Loucy (cell line): ENCODE data around the gene RSAD2.

Experiments used
- H2AFZ ChIP-seq: fragments of 200-600 bp; sonication (generic); 2 replicates; pipeline ENCODE4 v1.6.0; 2016; ENCODE audit warnings: antibody characterized with exemption, mild to moderate bottlenecking, low read length, moderate library complexity
- H3F3A ChIP-seq: fragments of 200-600 bp; 2 replicates; pipeline ENCODE4 v1.6.0; 2016; ENCODE audit warnings: antibody characterized with exemption, low read depth, mild to moderate bottlenecking
- H3K27me3 ChIP-seq: fragments of 200-600 bp; sonication (generic); 2 replicates; pipeline ENCODE4 v1.6.1; 2014; ENCODE audit warnings: low read length, mild to moderate bottlenecking; ENCODE audit not compliant: insufficient read depth, poor library complexity, severe bottlenecking
- H3K36me3 ChIP-seq: fragments of 200-600 bp; sonication (generic); 2 replicates; pipeline ENCODE4 v1.6.1; 2016; ENCODE audit warnings: low read length; ENCODE audit not compliant: insufficient read depth
- H3K4me1 ChIP-seq: fragments of 200-600 bp; sonication (generic); 2 replicates; pipeline ENCODE4 v1.5.1; 2014; ENCODE audit warnings: low read length, mild to moderate bottlenecking; ENCODE audit not compliant: insufficient read depth, poor library complexity, severe bottlenecking
- H3K4me2 ChIP-seq: fragments of 200-600 bp; sonication (generic); 2 replicates; pipeline ENCODE4 v1.6.0; 2014; ENCODE audit warnings: antibody characterized with exemption, low read length, low read depth, mild to moderate bottlenecking; ENCODE audit not compliant: poor library complexity, severe bottlenecking
- H3K4me3 ChIP-seq: fragments of 200-600 bp; sonication (generic); 2 replicates; pipeline ENCODE4 v1.5.1; 2014; ENCODE audit warnings: low read length, mild to moderate bottlenecking, mixed read lengths; ENCODE audit not compliant: poor library complexity, severe bottlenecking
- H3K79me2 ChIP-seq: fragments of 200-600 bp; sonication (generic); 2 replicates; pipeline ENCODE4 v1.6.1; 2014; ENCODE audit warnings: low read length; ENCODE audit not compliant: insufficient read depth
- H3K9ac ChIP-seq: fragments of 200-600 bp; sonication (generic); 2 replicates; pipeline ENCODE4 v1.6.0; 2014; ENCODE audit warnings: mild to moderate bottlenecking, low read depth, low read length, moderate library complexity; ENCODE audit not compliant: poor library complexity, severe bottlenecking
- H3K9me2 ChIP-seq: fragments of 200-600 bp; sonication (generic); replicated peaks from 2 replicates; pipeline ENCODE4 v1.6.1; 2016; ENCODE audit warnings: low read depth, low read length, mixed read lengths
- H3K9me3 ChIP-seq: fragments of 200-600 bp; sonication (generic); 2 replicates; pipeline ENCODE4 v1.6.1; 2014; ENCODE audit warnings: mild to moderate bottlenecking, antibody characterized with exemption, low read length, low read depth; ENCODE audit not compliant: insufficient read depth
- H4K20me1 ChIP-seq: fragments of 200-600 bp; sonication (generic); 2 replicates; pipeline ENCODE4 v1.6.0; 2014; ENCODE audit warnings: antibody characterized with exemption, low read length, mild to moderate bottlenecking; ENCODE audit not compliant: insufficient read depth, poor library complexity, severe bottlenecking
- CTCF ChIP-seq: fragments of 200-600 bp; sonication (generic); conservative IDR thresholded peaks from 2 replicates; pipeline ENCODE4 v1.5.1; 2014; ENCODE audit warnings: mild to moderate bottlenecking, antibody characterized with exemption, low read length
- EZH2phosphoT487 ChIP-seq: fragments of 200-600 bp; IDR thresholded peaks from 2 replicates; pipeline ENCODE4 v1.6.1; 2018; ENCODE audit warnings: antibody characterized with exemption, mild to moderate bottlenecking, moderate library complexity, borderline replicate concordance

RSAD2 gene

GRCh38 chr2:6937157-6937556 lies 59.6 kb downstream of the RSAD2 start:
- Histone ChIP-seq H3K36me3 (peaks cover 3% of the 10 kb centered on the region; the same call in 1 of the 2 replicates), H3F3A (no peaks in the 10 kb centered on the region), H3K9me2 (no peaks in the 10 kb centered on the region), H3K9ac (no peak overlapping the region), H3K9me3 (no peaks in the 10 kb centered on the region), H3K79me2 (peaks cover 4% of the 10 kb centered on the region; the same call in 1 of the 2 replicates), H3K4me3 (no peak overlapping the region), H3K27me3 (no peaks in the 10 kb centered on the region), H2AFZ (no peak overlapping the region), H4K20me1 (no peaks in the 10 kb centered on the region), H3K4me2 (peak overlapping the region; percentile 26), H3K4me1 (peaks cover 12% of the 10 kb centered on the region)
- TF ChIP-seq EZH2phosphoT487 (no peak), CTCF (no peak)

GRCh38 chr2:6937582-6937981 lies 60.0 kb downstream of the RSAD2 start:
- Histone ChIP-seq H3K27me3 (no peaks in the 10 kb centered on the region), H4K20me1 (no peaks in the 10 kb centered on the region), H3K36me3 (peaks cover 7% of the 10 kb centered on the region; the same call in 1 of the 2 replicates), H2AFZ (no peak overlapping the region), H3K9me3 (no peaks in the 10 kb centered on the region), H3K79me2 (peaks cover 4% of the 10 kb centered on the region; the same call in 1 of the 2 replicates), H3K9me2 (no peaks in the 10 kb centered on the region), H3K4me1 (peaks cover 12% of the 10 kb centered on the region), H3K4me3 (no peak overlapping the region), H3F3A (no peaks in the 10 kb centered on the region), H3K9ac (no peak overlapping the region), H3K4me2 (peak overlapping the region; percentile 26)
- TF ChIP-seq EZH2phosphoT487 (no peak), CTCF (no peak)

GRCh38 chr2:6939071-6939470 lies 61.5 kb downstream of the RSAD2 start:
- H3K9me3 ChIP-seq, result no peaks in the 10 kb centered on the region
- peaks cover 12% of the 10 kb centered on the region for H3K4me1 ChIP-seq
- H3K4me3 ChIP-seq, result no peak overlapping the region
- TF ChIP-seq CTCF, result no peak
- TF ChIP-seq EZH2phosphoT487, result no peak
- H3K9me2 ChIP-seq, result no peaks in the 10 kb centered on the region
- H3K9ac ChIP-seq, result no peak overlapping the region
- no peak overlapping the region for H2AFZ ChIP-seq
- H3K36me3 ChIP-seq, result peaks cover 18% of the 10 kb centered on the region; the same call in 1 of the 2 replicates
- H3K27me3 ChIP-seq, result no peaks in the 10 kb centered on the region
- no peaks in the 10 kb centered on the region for H3F3A ChIP-seq
- H4K20me1 ChIP-seq, result no peaks in the 10 kb centered on the region
- H3K4me2 ChIP-seq, result no peak overlapping the region
- H3K79me2 ChIP-seq, result peaks cover 4% of the 10 kb centered on the region; the same call in 1 of the 2 replicates
